ENCODE data around the gene CNTNAP5. TPM values are rescaled to one million over a fixed set of nuclear protein-coding genes. Genes with fewer than 3 reads are reported as not detected.

Gene CNTNAP5
- total and polyA plus RNA-seq, 2 experiments from 2014 or later: 0.28 TPM; not detected in 1

DNA sequence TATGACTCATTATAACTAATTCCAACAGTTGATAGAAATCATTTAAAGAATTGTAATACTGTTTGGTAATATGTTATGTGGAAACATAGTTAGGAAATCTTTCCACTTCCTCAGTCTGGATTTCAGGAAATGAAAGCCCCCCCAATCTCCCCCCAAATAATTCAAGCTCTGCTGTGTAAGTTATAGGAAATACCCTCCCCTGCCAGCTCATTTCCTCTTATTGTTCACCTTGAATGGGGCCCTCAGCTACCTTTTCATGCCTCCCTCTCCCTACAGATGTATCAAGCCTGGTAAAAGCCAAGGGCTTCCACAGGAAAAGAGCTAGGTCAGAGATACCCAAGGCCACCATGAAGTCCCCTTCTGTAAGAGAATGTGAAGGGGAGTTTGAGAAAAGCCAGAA lies 155.5 kb downstream of the CNTNAP5 start:
- no peaks in the 10 kb centered on the region for H3K27me3 ChIP-seq
- H3K9me2 ChIP-seq (replicated peaks; ENCODE audit: insufficient read depth): no peaks in the 10 kb centered on the region
- H3K4me3 ChIP-seq: no peak overlapping the region
- no peaks in the 10 kb centered on the region for H3K79me2 ChIP-seq
- H3K9me3 ChIP-seq (ENCODE audit: low read depth): no peaks in the 10 kb centered on the region
- H3K4me2 ChIP-seq: no peak overlapping the region
- no peak overlapping the region for H3K27ac ChIP-seq
- H3K4me1 ChIP-seq (ENCODE audit: insufficient read depth): no peaks in the 10 kb centered on the region
- H2AFZ ChIP-seq: no peak overlapping the region
- DNase-seq (ENCODE audit: low spot score): no peak
- no peaks in the 10 kb centered on the region for H4K20me1 ChIP-seq (ENCODE audit: insufficient read depth, poor library complexity, severe bottlenecking)
- no peak for TF ChIP-seq EZH2phosphoT487 (IDR thresholded peaks at IDR 0.05; ENCODE audit: low read depth, severe bottlenecking, unreplicated experiment)
- no peaks in the 10 kb centered on the region for H3K36me3 ChIP-seq (replicated peaks; ENCODE audit: insufficient read depth, low read depth)

GRCh38 chr2:124186801-124187200 lies 161.7 kb downstream of the CNTNAP5 start:
- no peak for DNase-seq (ENCODE audit: low spot score)
- Histone ChIP-seq H3K9me3 (ENCODE audit: low read depth) (no peaks in the 10 kb centered on the region), H3K4me1 (ENCODE audit: insufficient read depth) (no peaks in the 10 kb centered on the region), H3K79me2 (no peaks in the 10 kb centered on the region), H3K27ac (no peak overlapping the region), H3K9me2 (replicated peaks; ENCODE audit: insufficient read depth) (no peaks in the 10 kb centered on the region), H3K27me3 (no peaks in the 10 kb centered on the region), H2AFZ (no peak overlapping the region), H3K4me2 (no peak overlapping the region), H3K36me3 (replicated peaks; ENCODE audit: insufficient read depth, low read depth) (no peaks in the 10 kb centered on the region), H3K4me3 (no peak overlapping the region), H4K20me1 (ENCODE audit: insufficient read depth, poor library complexity, severe bottlenecking) (no peaks in the 10 kb centered on the region)
- no peak for TF ChIP-seq EZH2phosphoT487 (IDR thresholded peaks at IDR 0.05; ENCODE audit: low read depth, severe bottlenecking, unreplicated experiment)
- no peak for TF ChIP-seq EZH2 (IDR thresholded peaks at IDR 0.05; ENCODE audit: borderline replicate concordance)
- TF ChIP-seq, protein P1, sequence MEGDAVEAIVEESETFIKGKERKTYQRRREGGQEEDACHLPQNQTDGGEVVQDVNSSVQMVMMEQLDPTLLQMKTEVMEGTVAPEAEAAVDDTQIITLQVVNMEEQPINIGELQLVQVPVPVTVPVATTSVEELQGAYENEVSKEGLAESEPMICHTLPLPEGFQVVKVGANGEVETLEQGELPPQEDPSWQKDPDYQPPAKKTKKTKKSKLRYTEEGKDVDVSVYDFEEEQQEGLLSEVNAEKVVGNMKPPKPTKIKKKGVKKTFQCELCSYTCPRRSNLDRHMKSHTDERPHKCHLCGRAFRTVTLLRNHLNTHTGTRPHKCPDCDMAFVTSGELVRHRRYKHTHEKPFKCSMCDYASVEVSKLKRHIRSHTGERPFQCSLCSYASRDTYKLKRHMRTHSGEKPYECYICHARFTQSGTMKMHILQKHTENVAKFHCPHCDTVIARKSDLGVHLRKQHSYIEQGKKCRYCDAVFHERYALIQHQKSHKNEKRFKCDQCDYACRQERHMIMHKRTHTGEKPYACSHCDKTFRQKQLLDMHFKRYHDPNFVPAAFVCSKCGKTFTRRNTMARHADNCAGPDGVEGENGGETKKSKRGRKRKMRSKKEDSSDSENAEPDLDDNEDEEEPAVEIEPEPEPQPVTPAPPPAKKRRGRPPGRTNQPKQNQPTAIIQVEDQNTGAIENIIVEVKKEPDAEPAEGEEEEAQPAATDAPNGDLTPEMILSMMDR (IDR thresholded peaks at IDR 0.05; ENCODE audit: poor library complexity): no peak
- 79% methylated on average over 1 of the region's 1 CpG for WGBS (ENCODE audit: low lambda C conversion rate, missing lambda C conversion rate)

DNA sequence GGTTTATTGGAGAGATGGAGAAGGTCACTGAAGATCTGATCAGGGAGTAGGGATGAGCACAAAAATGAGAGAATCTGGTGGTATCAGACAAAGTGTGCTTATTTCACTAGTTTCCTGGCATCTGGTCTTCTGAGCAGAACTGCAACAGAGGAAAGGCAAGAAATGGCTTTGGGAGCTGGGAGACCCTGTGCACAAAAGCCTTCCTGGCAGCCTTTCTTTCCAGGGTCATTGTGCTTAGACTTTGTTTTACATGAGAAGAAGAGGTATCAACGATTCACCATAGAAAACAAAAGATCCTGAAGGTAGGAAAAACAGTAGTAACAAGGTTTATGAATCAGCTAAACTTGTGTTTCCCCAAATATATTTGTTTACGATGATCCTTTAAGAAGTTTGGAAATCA lies 162.9 kb downstream of the CNTNAP5 start:
- WGBS (ENCODE audit: low lambda C conversion rate, missing lambda C conversion rate): 64% methylated on average over 2 of the region's 2 CpGs
- no peak overlapping the region for H3K27ac ChIP-seq
- no peaks in the 10 kb centered on the region for H4K20me1 ChIP-seq (ENCODE audit: insufficient read depth, poor library complexity, severe bottlenecking)
- no peak for DNase-seq (ENCODE audit: low spot score)
- H2AFZ ChIP-seq: no peak overlapping the region
- no peaks in the 10 kb centered on the region for H3K9me2 ChIP-seq (replicated peaks; ENCODE audit: insufficient read depth)
- no peaks in the 10 kb centered on the region for H3K4me1 ChIP-seq (ENCODE audit: insufficient read depth)
- no peak overlapping the region for H3K4me3 ChIP-seq
- TF ChIP-seq EZH2 (IDR thresholded peaks at IDR 0.05; ENCODE audit: borderline replicate concordance): no peak
- TF ChIP-seq, protein P1 (IDR thresholded peaks at IDR 0.05; ENCODE audit: poor library complexity): no peak
- TF ChIP-seq EZH2phosphoT487 (IDR thresholded peaks at IDR 0.05; ENCODE audit: low read depth, severe bottlenecking, unreplicated experiment): no peak
- H3K79me2 ChIP-seq: no peaks in the 10 kb centered on the region
- H3K36me3 ChIP-seq (replicated peaks; ENCODE audit: insufficient read depth, low read depth): no peaks in the 10 kb centered on the region
- H3K9me3 ChIP-seq (ENCODE audit: low read depth): no peaks in the 10 kb centered on the region
- H3K27me3 ChIP-seq: no peaks in the 10 kb centered on the region
- H3K4me2 ChIP-seq: no peak overlapping the region

- Histone ChIP-seq H3K9me3 (ENCODE audit: low read depth) (no peaks in the 10 kb centered on the region), H2AFZ (no peak overlapping the region), H3K27me3 (no peaks in the 10 kb centered on the region), H3K9me2 (replicated peaks; ENCODE audit: insufficient read depth) (no peaks in the 10 kb centered on the region), H3K27ac (no peak overlapping the region), H4K20me1 (ENCODE audit: insufficient read depth, poor library complexity, severe bottlenecking) (no peaks in the 10 kb centered on the region), H3K79me2 (no peaks in the 10 kb centered on the region), H3K36me3 (replicated peaks; ENCODE audit: insufficient read depth, low read depth) (no peaks in the 10 kb centered on the region), H3K4me2 (no peak overlapping the region), H3K4me1 (ENCODE audit: insufficient read depth) (no peaks in the 10 kb centered on the region), H3K4me3 (no peak overlapping the region)
- no peak for DNase-seq (ENCODE audit: low spot score)
- WGBS (ENCODE audit: low lambda C conversion rate, missing lambda C conversion rate): 81% methylated on average over 4 of the region's 4 CpGs
- TF ChIP-seq, protein P1 (IDR thresholded peaks at IDR 0.05; ENCODE audit: poor library complexity): no peak
These were observed 168.6 kb downstream of the CNTNAP5 start for GRCh38 chr2:124193706-124194105.
